Measurements from ENCODE around the gene SAT1.

DNA sequence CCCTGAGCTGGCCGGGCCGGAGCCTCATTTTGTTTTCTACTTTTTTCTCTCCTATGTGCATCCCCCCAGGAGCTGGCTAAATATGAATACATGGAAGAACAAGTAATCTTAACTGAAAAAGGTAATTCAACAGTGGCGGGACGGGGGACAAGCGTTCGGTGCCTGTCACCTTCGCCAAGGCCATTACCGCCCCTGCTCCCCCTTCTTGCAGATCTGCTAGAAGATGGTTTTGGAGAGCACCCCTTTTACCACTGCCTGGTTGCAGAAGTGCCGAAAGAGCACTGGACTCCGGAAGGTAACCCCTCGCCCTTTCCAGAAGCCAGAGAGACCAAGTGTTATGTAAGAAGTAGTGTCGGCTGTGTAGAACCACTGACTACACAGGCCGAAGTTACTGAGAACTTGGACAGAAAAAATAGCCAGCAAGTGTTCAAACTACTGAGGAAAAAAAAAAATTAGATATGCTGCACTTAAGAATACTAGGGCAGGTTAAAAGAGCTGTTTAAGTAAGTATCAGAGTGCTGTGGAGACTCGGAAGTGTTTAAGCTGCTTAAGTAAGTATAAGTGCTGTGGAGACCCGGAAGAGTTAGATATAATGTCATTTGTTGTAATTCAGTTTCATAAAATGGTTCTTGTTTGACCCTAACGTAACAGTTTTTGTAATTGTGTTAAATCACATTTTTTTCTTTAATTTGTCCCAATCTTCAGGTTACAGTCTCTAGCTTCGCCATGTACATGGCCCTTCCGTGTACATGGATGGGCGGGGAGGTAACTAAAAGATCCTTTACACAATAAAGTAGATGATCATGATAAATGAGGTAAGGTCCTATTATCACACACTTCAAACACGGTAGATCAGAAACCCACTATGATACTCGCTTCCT is 856 bp downstream of the SAT1 start:
- TF ChIP-seq CTCF (IDR thresholded peaks at IDR 0.05) (no peak), POLR2A (IDR thresholded peaks at IDR 0.05) (no peak), POLR2AphosphoS5 (IDR thresholded peaks at IDR 0.05) (no peak), EP300 (IDR thresholded peaks at IDR 0.05) (no peak)
